IPS DF 6.9 (cell line): Measurements from ENCODE around the gene HSPA4.

ENCODE experiments used
- DNase-seq: peaks from one replicate; pipeline ENCODE4 v3.0.0-alpha.2; 2013; ENCODE audit warnings: low read depth, low spot score
- H3K27ac ChIP-seq: one replicate; pipeline ENCODE4 v1.5.1; 2013; ENCODE audit warnings: low read length, control low read depth
- H3K27me3 ChIP-seq: 2 replicates; pipeline ENCODE4 v1.6.1; 2013; ENCODE audit warnings: mild to moderate bottlenecking, low read length; ENCODE audit not compliant: control insufficient read depth, insufficient read depth
- H3K36me3 ChIP-seq: 2 replicates; pipeline ENCODE4 v1.6.1; 2013; ENCODE audit warnings: low read length; ENCODE audit not compliant: control insufficient read depth, insufficient read depth
- H3K4me1 ChIP-seq: 2 replicates; pipeline ENCODE4 v1.6.1; 2013; ENCODE audit warnings: low read length; ENCODE audit not compliant: control insufficient read depth, insufficient read depth
- H3K4me3 ChIP-seq: 2 replicates; pipeline ENCODE4 v1.5.1; 2013; ENCODE audit warnings: mild to moderate bottlenecking, low read length
- H3K9me3 ChIP-seq: 2 replicates; pipeline ENCODE4 v1.6.1; 2013; ENCODE audit warnings: low read length, inconsistent platforms; ENCODE audit not compliant: control insufficient read depth, insufficient read depth
- WGBS: extraction: QIAGEN DNeasy Blood & Tissue Kit; methylation state at CpG from one replicate; pipeline ENCODE4 v1.1.7; 2013; ENCODE audit warnings: mixed read lengths, missing lambda C conversion rate; ENCODE audit not compliant: insufficient read length, insufficient coverage; 5-methylcytosine and 5-hydroxymethylcytosine counted together

Gene HSPA4

GRCh38 chr5:133154274-133155075, 102.7 kb downstream of the HSPA4 start:
- no CpG with 5 or more reads among the region's 12 CpGs for WGBS

GRCh38 chr5:133155326-133155969, 103.6 kb downstream of the HSPA4 start:
- no peak overlapping the region for H3K27ac ChIP-seq
- WGBS, result no CpG with 5 or more reads among the region's 4 CpGs
- no peak for DNase-seq
- H3K9me3 ChIP-seq, result no peaks in the 10 kb centered on the region
- H3K4me3 ChIP-seq, result no peak overlapping the region
- H3K4me1 ChIP-seq, result no peaks in the 10 kb centered on the region
- H3K27me3 ChIP-seq, result no peaks in the 10 kb centered on the region
- no peaks in the 10 kb centered on the region for H3K36me3 ChIP-seq

More at GRCh38 chr5:133154274-133155075, 102.7 kb downstream of the HSPA4 start:
- Histone ChIP-seq H3K4me1 (no peaks in the 10 kb centered on the region), H3K9me3 (no peaks in the 10 kb centered on the region), H3K27me3 (no peaks in the 10 kb centered on the region), H3K36me3 (no peaks in the 10 kb centered on the region), H3K4me3 (no peak overlapping the region), H3K27ac (no peak overlapping the region)
- no peak for DNase-seq
